ENCODE results near the gene TMEM176B.

- TF ChIP-seq JUN (IDR thresholded peaks at IDR 0.05; ENCODE audit: borderline replicate concordance, insufficient read depth, insufficient read length, low read depth), result no peak
- no peak for TF ChIP-seq CTCF (IDR thresholded peaks at IDR 0.05; ENCODE audit: extremely low read depth in 1 of 2, insufficient read depth in 1 of 2, low read depth in 1 of 2, low read length in 2 of 2)
- TF ChIP-seq POLR2AphosphoS5 (IDR thresholded peaks at IDR 0.05; ENCODE audit: insufficient read depth, low read depth, low read length), result no peak
- TF ChIP-seq POLR2A (IDR thresholded peaks at IDR 0.05; ENCODE audit: low read depth, low read length), result no peak
- TF ChIP-seq EZH2 (IDR thresholded peaks at IDR 0.05; ENCODE audit: borderline replicate concordance, low read depth, low read length, severe bottlenecking), result no peak
- TF ChIP-seq MAX (IDR thresholded peaks at IDR 0.05; ENCODE audit: insufficient read depth, insufficient read length), result no peak
Observed at GRCh38 chr7:150820578-150821198, 20.5 kb upstream of the TMEM176B start.
